ENCODE results near the gene SCGB3A2. TPM values are rescaled to one million over a fixed set of nuclear protein-coding genes. Genes with fewer than 3 reads are reported as not detected.
"Not testable (repeated sequence)": the region's sequence is repeated elsewhere in the genome, so short reads cannot be mapped to it uniquely, and the experiment has no call there.

SCGB3A2 gene
- polyA plus RNA-seq, 1 donor (not counting 4 experiments of a cell fraction or from before 2014, with no cell fraction given) = not detected

DNA sequence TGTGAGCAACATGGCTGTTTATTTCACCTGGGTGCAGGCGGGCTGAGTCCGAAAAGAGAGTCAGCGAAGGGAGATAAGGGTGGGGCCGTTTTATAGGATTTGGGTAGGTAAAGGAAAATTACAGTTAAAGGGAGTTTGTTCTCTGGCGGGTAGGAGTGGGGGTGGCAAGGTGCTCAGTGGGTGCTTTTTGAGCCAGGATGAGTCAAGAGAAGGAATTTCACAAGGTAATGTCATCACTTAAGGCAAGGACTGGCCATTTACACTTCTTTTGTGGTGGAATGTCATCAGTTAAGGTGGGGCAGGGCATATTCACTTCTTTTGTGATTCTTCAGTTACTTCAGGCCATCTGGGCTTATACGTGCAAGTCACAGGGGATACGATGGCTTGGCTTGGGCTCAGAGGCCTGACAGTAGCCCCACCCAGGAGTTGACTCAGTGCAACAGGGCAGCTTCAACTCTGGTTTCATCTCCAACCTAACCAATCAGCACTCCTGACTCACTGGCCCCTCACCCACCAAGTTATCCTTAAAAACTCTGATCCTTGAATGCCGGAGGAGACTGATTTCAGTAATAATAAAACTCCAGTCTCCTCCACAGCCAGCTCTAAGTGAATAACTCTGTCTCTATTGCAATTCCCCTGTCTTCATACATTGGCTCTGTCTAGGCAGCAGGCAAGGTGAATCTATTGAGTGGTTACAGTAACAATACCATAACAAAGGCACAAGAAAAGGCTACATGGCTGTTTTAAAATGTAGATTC, 4.2 kb upstream of the SCGB3A2 start:
- H3K36me3 ChIP-seq (ENCODE audit: control insufficient read depth in 2 of 2, extremely low read depth in 1 of 2, insufficient read depth in 2 of 2, low read length in 2 of 2); H3K4me3 ChIP-seq (ENCODE audit: control insufficient read depth in 2 of 3, extremely low read depth in 1 of 3, insufficient read depth in 2 of 3, low read depth in 1 of 3, low read length in 3 of 3); H3K27ac ChIP-seq (ENCODE audit: control insufficient read depth, insufficient read depth, low read length); H3K9ac ChIP-seq (ENCODE audit: control insufficient read depth, extremely low read depth, insufficient read depth, low read length); FAIRE-seq; H3K4me1 ChIP-seq (ENCODE audit: control insufficient read depth, extremely low read depth, insufficient read depth, low read length); H3K9me3 ChIP-seq (ENCODE audit: control insufficient read depth, low read depth, low read length); H3K4me2 ChIP-seq (ENCODE audit: control insufficient read depth, extremely low read depth, insufficient read depth, low read depth, low read length); H4K20me1 ChIP-seq (ENCODE audit: control insufficient read depth, extremely low read depth, insufficient read depth, low read length); H3K9me1 ChIP-seq (ENCODE audit: control insufficient read depth, extremely low read depth, insufficient read depth, low read length); DNase-seq (ENCODE audit: low read depth, low spot score); H3K27me3 ChIP-seq (ENCODE audit: control insufficient read depth, extremely low read depth, insufficient read depth, low read length); H3K79me2 ChIP-seq (ENCODE audit: control insufficient read depth, insufficient read depth, low read length); H2AFZ ChIP-seq (ENCODE audit: control insufficient read depth, low read length); dilution Hi-C loops (cut with MboI; ENCODE audit: extremely low pct_ligation_motif_present, low sequenced_read_pairs): not testable (repeated sequence)

DNA sequence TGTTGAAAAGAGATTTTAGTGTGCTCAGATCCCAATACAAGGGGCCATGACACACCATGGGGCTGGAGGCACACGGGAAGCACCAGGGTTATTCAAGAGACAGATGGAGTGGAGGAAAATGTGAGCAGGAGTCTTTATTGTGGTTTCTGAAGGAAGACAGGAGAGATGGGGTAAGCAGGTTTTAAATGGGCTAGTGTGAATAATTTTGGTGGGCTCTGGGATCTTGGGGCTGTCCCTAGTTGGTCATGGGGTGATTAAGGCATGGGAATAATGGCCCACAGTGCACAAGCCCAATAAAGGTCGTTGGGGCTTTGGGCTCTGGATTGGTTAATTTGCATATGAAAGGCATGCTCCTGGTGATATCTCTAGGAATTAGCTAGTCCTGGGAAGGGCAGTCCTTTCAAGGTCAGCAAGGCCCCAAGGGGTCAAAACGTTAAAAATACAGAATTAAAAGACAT, 3.6 kb upstream of the SCGB3A2 start:
- dilution Hi-C loops (cut with MboI; ENCODE audit: extremely low pct_ligation_motif_present, low sequenced_read_pairs) = no loop called here
- H3K9me3 ChIP-seq (ENCODE audit: control insufficient read depth, low read depth, low read length) = no peaks in the 10 kb centered on the region
- no peak overlapping the region for H3K9ac ChIP-seq (ENCODE audit: control insufficient read depth, extremely low read depth, insufficient read depth, low read length)
- no peaks in the 10 kb centered on the region for H3K79me2 ChIP-seq (ENCODE audit: control insufficient read depth, insufficient read depth, low read length)
- FAIRE-seq = no peak
- H3K4me2 ChIP-seq (ENCODE audit: control insufficient read depth, extremely low read depth, insufficient read depth, low read depth, low read length) = no peak overlapping the region
- H3K4me3 ChIP-seq (ENCODE audit: control insufficient read depth in 2 of 3, extremely low read depth in 1 of 3, insufficient read depth in 2 of 3, low read depth in 1 of 3, low read length in 3 of 3) = no peak overlapping the region
- H3K4me1 ChIP-seq (ENCODE audit: control insufficient read depth, extremely low read depth, insufficient read depth, low read length) = no peaks in the 10 kb centered on the region
- H3K36me3 ChIP-seq (ENCODE audit: control insufficient read depth in 2 of 2, extremely low read depth in 1 of 2, insufficient read depth in 2 of 2, low read length in 2 of 2) = no peaks in the 10 kb centered on the region
- H2AFZ ChIP-seq (ENCODE audit: control insufficient read depth, low read length) = no peak overlapping the region
- H3K27ac ChIP-seq (ENCODE audit: control insufficient read depth, insufficient read depth, low read length) = no peak overlapping the region
- no peaks in the 10 kb centered on the region for H3K9me1 ChIP-seq (ENCODE audit: control insufficient read depth, extremely low read depth, insufficient read depth, low read length)
- H4K20me1 ChIP-seq (ENCODE audit: control insufficient read depth, extremely low read depth, insufficient read depth, low read length) = no peaks in the 10 kb centered on the region
- no peak for TF ChIP-seq EZH2 (IDR thresholded peaks at IDR 0.05; ENCODE audit: low read length)
- TF ChIP-seq, protein P1, sequence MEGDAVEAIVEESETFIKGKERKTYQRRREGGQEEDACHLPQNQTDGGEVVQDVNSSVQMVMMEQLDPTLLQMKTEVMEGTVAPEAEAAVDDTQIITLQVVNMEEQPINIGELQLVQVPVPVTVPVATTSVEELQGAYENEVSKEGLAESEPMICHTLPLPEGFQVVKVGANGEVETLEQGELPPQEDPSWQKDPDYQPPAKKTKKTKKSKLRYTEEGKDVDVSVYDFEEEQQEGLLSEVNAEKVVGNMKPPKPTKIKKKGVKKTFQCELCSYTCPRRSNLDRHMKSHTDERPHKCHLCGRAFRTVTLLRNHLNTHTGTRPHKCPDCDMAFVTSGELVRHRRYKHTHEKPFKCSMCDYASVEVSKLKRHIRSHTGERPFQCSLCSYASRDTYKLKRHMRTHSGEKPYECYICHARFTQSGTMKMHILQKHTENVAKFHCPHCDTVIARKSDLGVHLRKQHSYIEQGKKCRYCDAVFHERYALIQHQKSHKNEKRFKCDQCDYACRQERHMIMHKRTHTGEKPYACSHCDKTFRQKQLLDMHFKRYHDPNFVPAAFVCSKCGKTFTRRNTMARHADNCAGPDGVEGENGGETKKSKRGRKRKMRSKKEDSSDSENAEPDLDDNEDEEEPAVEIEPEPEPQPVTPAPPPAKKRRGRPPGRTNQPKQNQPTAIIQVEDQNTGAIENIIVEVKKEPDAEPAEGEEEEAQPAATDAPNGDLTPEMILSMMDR (optimal IDR thresholded peaks at IDR 0.05 in 1 of 3, IDR thresholded peaks at IDR 0.05 in 1 of 3, conservative IDR thresholded peaks at IDR 0.05 in 1 of 3; ENCODE audit: extremely low read depth in 1 of 3, insufficient read depth in 2 of 3, low read length in 3 of 3) = no peak
- H3K27me3 ChIP-seq (ENCODE audit: control insufficient read depth, extremely low read depth, insufficient read depth, low read length) = peaks cover 4% of the 10 kb centered on the region
- no peak for DNase-seq (ENCODE audit: low read depth, low spot score)

DNA sequence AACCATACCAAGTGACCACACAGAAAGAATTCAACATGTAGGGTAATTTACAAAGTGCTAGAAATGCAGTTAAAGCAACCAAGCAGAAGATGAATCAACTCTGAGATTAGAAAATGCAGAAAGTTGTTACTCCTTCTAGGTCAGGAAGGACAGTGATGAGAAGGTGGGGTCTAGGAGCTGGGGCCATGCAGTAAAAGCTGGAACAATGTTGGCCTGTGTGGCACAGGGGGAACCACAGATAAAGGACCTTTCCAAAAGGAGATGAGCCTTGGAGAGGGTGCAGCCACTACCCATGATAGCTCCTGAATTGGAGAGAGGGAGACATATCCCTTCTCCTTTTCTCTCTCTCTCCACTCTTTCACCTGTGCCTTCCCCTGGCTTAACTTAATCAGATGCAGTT, 2.4 kb upstream of the SCGB3A2 start:
- Histone ChIP-seq H3K4me3 (ENCODE audit: control insufficient read depth in 2 of 3, extremely low read depth in 1 of 3, insufficient read depth in 2 of 3, low read depth in 1 of 3, low read length in 3 of 3) (no peak overlapping the region), H3K27me3 (ENCODE audit: control insufficient read depth, extremely low read depth, insufficient read depth, low read length) (peaks cover 4% of the 10 kb centered on the region), H4K20me1 (ENCODE audit: control insufficient read depth, extremely low read depth, insufficient read depth, low read length) (no peaks in the 10 kb centered on the region), H2AFZ (ENCODE audit: control insufficient read depth, low read length) (no peak overlapping the region), H3K9ac (ENCODE audit: control insufficient read depth, extremely low read depth, insufficient read depth, low read length) (no peak overlapping the region), H3K79me2 (ENCODE audit: control insufficient read depth, insufficient read depth, low read length) (no peaks in the 10 kb centered on the region), H3K4me2 (ENCODE audit: control insufficient read depth, extremely low read depth, insufficient read depth, low read depth, low read length) (no peak overlapping the region), H3K9me3 (ENCODE audit: control insufficient read depth, low read depth, low read length) (no peaks in the 10 kb centered on the region), H3K9me1 (ENCODE audit: control insufficient read depth, extremely low read depth, insufficient read depth, low read length) (no peaks in the 10 kb centered on the region), H3K27ac (ENCODE audit: control insufficient read depth, insufficient read depth, low read length) (no peak overlapping the region), H3K4me1 (ENCODE audit: control insufficient read depth, extremely low read depth, insufficient read depth, low read length) (no peaks in the 10 kb centered on the region), H3K36me3 (ENCODE audit: control insufficient read depth in 2 of 2, extremely low read depth in 1 of 2, insufficient read depth in 2 of 2, low read length in 2 of 2) (no peaks in the 10 kb centered on the region)
- FAIRE-seq (no peak), DNase-seq (ENCODE audit: low read depth, low spot score) (no peak)
- dilution Hi-C loops (cut with MboI; ENCODE audit: extremely low pct_ligation_motif_present, low sequenced_read_pairs) = no loop called here
- TF ChIP-seq, protein P1 (optimal IDR thresholded peaks at IDR 0.05 in 1 of 3, IDR thresholded peaks at IDR 0.05 in 1 of 3, conservative IDR thresholded peaks at IDR 0.05 in 1 of 3; ENCODE audit: extremely low read depth in 1 of 3, insufficient read depth in 2 of 3, low read length in 3 of 3) = no peak
- TF ChIP-seq EZH2 (IDR thresholded peaks at IDR 0.05; ENCODE audit: low read length) = no peak
